Loucy (cell line): ENCODE data around the gene PDE4D.

Experiments used
- H2AFZ ChIP-seq: fragments of 200-600 bp; sonication (generic); 2 replicates; pipeline ENCODE4 v1.6.0; 2016; ENCODE audit warnings: antibody characterized with exemption, mild to moderate bottlenecking, low read length, moderate library complexity
- H3F3A ChIP-seq: fragments of 200-600 bp; 2 replicates; pipeline ENCODE4 v1.6.0; 2016; ENCODE audit warnings: antibody characterized with exemption, low read depth, mild to moderate bottlenecking
- H3K27me3 ChIP-seq: fragments of 200-600 bp; sonication (generic); 2 replicates; pipeline ENCODE4 v1.6.1; 2014; ENCODE audit warnings: low read length, mild to moderate bottlenecking; ENCODE audit not compliant: insufficient read depth, poor library complexity, severe bottlenecking
- H3K36me3 ChIP-seq: fragments of 200-600 bp; sonication (generic); 2 replicates; pipeline ENCODE4 v1.6.1; 2016; ENCODE audit warnings: low read length; ENCODE audit not compliant: insufficient read depth
- H3K4me1 ChIP-seq: fragments of 200-600 bp; sonication (generic); 2 replicates; pipeline ENCODE4 v1.5.1; 2014; ENCODE audit warnings: low read length, mild to moderate bottlenecking; ENCODE audit not compliant: insufficient read depth, poor library complexity, severe bottlenecking
- H3K4me2 ChIP-seq: fragments of 200-600 bp; sonication (generic); 2 replicates; pipeline ENCODE4 v1.6.0; 2014; ENCODE audit warnings: antibody characterized with exemption, low read length, low read depth, mild to moderate bottlenecking; ENCODE audit not compliant: poor library complexity, severe bottlenecking
- H3K4me3 ChIP-seq: fragments of 200-600 bp; sonication (generic); 2 replicates; pipeline ENCODE4 v1.5.1; 2014; ENCODE audit warnings: low read length, mild to moderate bottlenecking, mixed read lengths; ENCODE audit not compliant: poor library complexity, severe bottlenecking
- H3K79me2 ChIP-seq: fragments of 200-600 bp; sonication (generic); 2 replicates; pipeline ENCODE4 v1.6.1; 2014; ENCODE audit warnings: low read length; ENCODE audit not compliant: insufficient read depth
- H3K9ac ChIP-seq: fragments of 200-600 bp; sonication (generic); 2 replicates; pipeline ENCODE4 v1.6.0; 2014; ENCODE audit warnings: mild to moderate bottlenecking, low read depth, low read length, moderate library complexity; ENCODE audit not compliant: poor library complexity, severe bottlenecking
- H3K9me2 ChIP-seq: fragments of 200-600 bp; sonication (generic); replicated peaks from 2 replicates; pipeline ENCODE4 v1.6.1; 2016; ENCODE audit warnings: low read depth, low read length, mixed read lengths
- H3K9me3 ChIP-seq: fragments of 200-600 bp; sonication (generic); 2 replicates; pipeline ENCODE4 v1.6.1; 2014; ENCODE audit warnings: mild to moderate bottlenecking, antibody characterized with exemption, low read length, low read depth; ENCODE audit not compliant: insufficient read depth
- H4K20me1 ChIP-seq: fragments of 200-600 bp; sonication (generic); 2 replicates; pipeline ENCODE4 v1.6.0; 2014; ENCODE audit warnings: antibody characterized with exemption, low read length, mild to moderate bottlenecking; ENCODE audit not compliant: insufficient read depth, poor library complexity, severe bottlenecking
- CTCF ChIP-seq: fragments of 200-600 bp; sonication (generic); conservative IDR thresholded peaks from 2 replicates; pipeline ENCODE4 v1.5.1; 2014; ENCODE audit warnings: mild to moderate bottlenecking, antibody characterized with exemption, low read length
- EZH2phosphoT487 ChIP-seq: fragments of 200-600 bp; IDR thresholded peaks from 2 replicates; pipeline ENCODE4 v1.6.1; 2018; ENCODE audit warnings: antibody characterized with exemption, mild to moderate bottlenecking, moderate library complexity, borderline replicate concordance

PDE4D gene

GRCh38 chr5:59337240-59337639 lies 556.3 kb downstream of the PDE4D start:
- peaks cover 5% of the 10 kb centered on the region for H3K4me1 ChIP-seq
- TF ChIP-seq EZH2phosphoT487 (no peak), CTCF (no peak)

GRCh38 chr5:59335544-59335943 lies 558.0 kb downstream of the PDE4D start:
- no peak for TF ChIP-seq EZH2phosphoT487
- no peak; the same call in 1 of the 2 replicates for TF ChIP-seq CTCF
- no peaks in the 10 kb centered on the region for H3K4me1 ChIP-seq
- H3K9ac ChIP-seq, result no peak overlapping the region
- no peaks in the 10 kb centered on the region for H3K36me3 ChIP-seq
- no peaks in the 10 kb centered on the region for H3K9me3 ChIP-seq
- no peaks in the 10 kb centered on the region for H4K20me1 ChIP-seq
- no peaks in the 10 kb centered on the region for H3K9me2 ChIP-seq
- no peaks in the 10 kb centered on the region for H3F3A ChIP-seq
- H3K4me3 ChIP-seq, result no peak overlapping the region
- no peaks in the 10 kb centered on the region for H3K27me3 ChIP-seq
- no peaks in the 10 kb centered on the region for H3K79me2 ChIP-seq
- no peak overlapping the region for H2AFZ ChIP-seq
- H3K4me2 ChIP-seq, result no peak overlapping the region

More at GRCh38 chr5:59337240-59337639, 556.3 kb downstream of the PDE4D start:
- H3K9me3 ChIP-seq, result no peaks in the 10 kb centered on the region
- no peaks in the 10 kb centered on the region for H3K9me2 ChIP-seq
- H3K36me3 ChIP-seq, result no peaks in the 10 kb centered on the region
- H4K20me1 ChIP-seq, result no peaks in the 10 kb centered on the region
- H3K4me2 ChIP-seq, result no peak overlapping the region
- no peaks in the 10 kb centered on the region for H3K27me3 ChIP-seq
- H3K9ac ChIP-seq, result no peak overlapping the region
- no peak overlapping the region for H3K4me3 ChIP-seq
- H3K79me2 ChIP-seq, result no peaks in the 10 kb centered on the region
- no peaks in the 10 kb centered on the region for H3F3A ChIP-seq
- no peak overlapping the region for H2AFZ ChIP-seq

- Histone ChIP-seq H3K4me1 (no peaks in the 10 kb centered on the region), H3K9ac (no peak overlapping the region), H3K4me3 (no peak overlapping the region), H3K27me3 (no peaks in the 10 kb centered on the region), H3K36me3 (no peaks in the 10 kb centered on the region), H2AFZ (no peak overlapping the region), H4K20me1 (no peaks in the 10 kb centered on the region), H3K9me2 (no peaks in the 10 kb centered on the region), H3K79me2 (no peaks in the 10 kb centered on the region), H3K9me3 (no peaks in the 10 kb centered on the region), H3K4me2 (no peak overlapping the region), H3F3A (no peaks in the 10 kb centered on the region)
- TF ChIP-seq CTCF (no peak), EZH2phosphoT487 (no peak)
Observed at GRCh38 chr5:59333416-59333815, 560.1 kb downstream of the PDE4D start.
